ENCODE results near the gene PRH1. TPM values are rescaled to one million over a fixed set of nuclear protein-coding genes. Genes with fewer than 3 reads are reported as not detected.

Gene PRH1
- total RNA-seq, 2 experiments from 2014 or later = 6.5 to 6.6 TPM

Other genes with a start within 250 kb of the PRH1 start
- gene STYK1, start 210.2 kb downstream of the PRH1 start, total RNA-seq = not detected
- 10 to 100 TPM; 90.7 to 96.2 TPM for gene YBX3, start 160.9 kb downstream of the PRH1 start, total RNA-seq
- gene TAS2R7, start 81.6 kb downstream of the PRH1 start, total RNA-seq = not detected
- gene TAS2R8, start 77.0 kb downstream of the PRH1 start, total RNA-seq = not detected
- gene TAS2R9, start 74.1 kb downstream of the PRH1 start, total RNA-seq = not detected
- not detected for gene TAS2R10, start 57.9 kb downstream of the PRH1 start, total RNA-seq
- under 1 TPM in 1 of 2 experiments, not detected in 1; 0.57 TPM for gene PRR4, start 34.8 kb downstream of the PRH1 start, total RNA-seq
- gene TAS2R13, start 25.3 kb upstream of the PRH1 start, total RNA-seq = not detected
- not detected for gene PRH2, start 45.0 kb upstream of the PRH1 start, total RNA-seq
- 1 to 10 TPM in 1 of 2 experiments, under 1 TPM in 1; 0.62 to 1.2 TPM for gene TAS2R14, start 55.0 kb upstream of the PRH1 start, total RNA-seq
- not detected for gene TAS2R50, start 102.7 kb upstream of the PRH1 start, total RNA-seq
- gene TAS2R20, start 114.0 kb upstream of the PRH1 start, total RNA-seq = under 1 TPM; 0.36 to 0.97 TPM
- under 1 TPM; 0.92 to 0.93 TPM for gene TAS2R19, start 138.4 kb upstream of the PRH1 start, total RNA-seq
- 1 to 10 TPM; 1.1 TPM for gene TAS2R31, start 147.2 kb upstream of the PRH1 start, total RNA-seq
- under 1 TPM; 0.41 to 0.55 TPM for gene TAS2R46, start 178.0 kb upstream of the PRH1 start, total RNA-seq
- gene TAS2R43, start 208.1 kb upstream of the PRH1 start, total RNA-seq = under 1 TPM in 1 of 2 experiments, not detected in 1; 0.21 TPM

Data from activated CD4-positive, alpha-beta memory T cell treated with anti-CD3 and anti-CD28 coated beads for 36 hours (primary cell).